NCI-H524 (cell line): ENCODE measurements around the gene ACSF2.

Source experiments
- DNase-seq, 2 experiments: peaks; one replicate each; lab custom pipeline; 2025; lab: John Stamatoyannopoulos, UW

ACSF2 gene

GRCh38 chr17:50440172-50440837 is 14.3 kb downstream of the ACSF2 start:
- no peak for DNase-seq

- no peak for DNase-seq
These were observed 15.1 kb downstream of the ACSF2 start for GRCh38 chr17:50440838-50441829.

- DNase-seq: no peak
These were observed 17.5 kb downstream of the ACSF2 start for GRCh38 chr17:50443505-50443974.

GRCh38 chr17:50444841-50445715 is 19.1 kb downstream of the ACSF2 start:
- no peak for DNase-seq

- no peak for DNase-seq
These were observed 19.8 kb downstream of the ACSF2 start for GRCh38 chr17:50445730-50446325.

GRCh38 chr17:50447870-50448595 is 22.0 kb downstream of the ACSF2 start:
- DNase-seq: no peak

GRCh38 chr17:50448643-50449042 is 22.6 kb downstream of the ACSF2 start:
- no peak for DNase-seq

- DNase-seq: no peak
These were observed 26.1 kb downstream of the ACSF2 start for GRCh38 chr17:50451943-50452629.

GRCh38 chr17:50452630-50453300 is 26.7 kb downstream of the ACSF2 start:
- no peak for DNase-seq

- no peak for DNase-seq
These were observed 27.9 kb downstream of the ACSF2 start for GRCh38 chr17:50453901-50454300.

GRCh38 chr17:50457621-50458020 is 31.6 kb downstream of the ACSF2 start:
- DNase-seq: no peak

GRCh38 chr17:50458270-50458669 is 32.3 kb downstream of the ACSF2 start:
- no peak for DNase-seq

GRCh38 chr17:50458701-50459676 is 33.0 kb downstream of the ACSF2 start:
- no peak for DNase-seq

GRCh38 chr17:50459756-50460155 is 33.7 kb downstream of the ACSF2 start:
- DNase-seq: peak; percentile 71 to 93

GRCh38 chr17:50460831-50461526 is 35.0 kb downstream of the ACSF2 start:
- DNase-seq: no peak

GRCh38 chr17:50461550-50462132 is 35.6 kb downstream of the ACSF2 start:
- DNase-seq: no peak

GRCh38 chr17:50462446-50462845 is 36.4 kb downstream of the ACSF2 start:
- no peak for DNase-seq
